ENCODE measurements around the gene DIPK1C. TPM values are rescaled to one million over a fixed set of nuclear protein-coding genes. Genes with fewer than 3 reads are reported as not detected.

Gene DIPK1C
- total RNA-seq, 2 experiments from 2014 or later: not detected

- Mint-ChIP-seq H3K27ac (no peak overlapping the region), H3K4me1 (ENCODE audit: low read depth) (peaks cover 6% of the 10 kb centered on the region), H3K9me3 (no peaks in the 10 kb centered on the region), H3K4me3 (no peak overlapping the region), H3K27me3 (no peaks in the 10 kb centered on the region), H3K36me3 (ENCODE audit: low read depth) (no peaks in the 10 kb centered on the region)
- DNase-seq: no peak
- CTCF ChIA-PET: interaction anchor here (0.8 to 1.0 kb wide), 2 partner anchors 12 to 153 kb away, joined by 3 to 4 read pairs; no protein-coding TSS in a partner anchor
- ATAC-seq: no peak
- no peak for TF ChIP-seq CTCF (IDR thresholded peaks at IDR 0.05)
- intact Hi-C loops (cut with micrococcal nuclease): no loop called here
- POLR2A ChIA-PET: interaction anchor here (0.8 to 1.5 kb wide), 2 partner anchors 21 to 94 kb away, joined by 3 to 4 read pairs; no protein-coding TSS in a partner anchor
Measured at GRCh38 chr18:74399091-74399887, 57.8 kb downstream of the DIPK1C start.

DNA sequence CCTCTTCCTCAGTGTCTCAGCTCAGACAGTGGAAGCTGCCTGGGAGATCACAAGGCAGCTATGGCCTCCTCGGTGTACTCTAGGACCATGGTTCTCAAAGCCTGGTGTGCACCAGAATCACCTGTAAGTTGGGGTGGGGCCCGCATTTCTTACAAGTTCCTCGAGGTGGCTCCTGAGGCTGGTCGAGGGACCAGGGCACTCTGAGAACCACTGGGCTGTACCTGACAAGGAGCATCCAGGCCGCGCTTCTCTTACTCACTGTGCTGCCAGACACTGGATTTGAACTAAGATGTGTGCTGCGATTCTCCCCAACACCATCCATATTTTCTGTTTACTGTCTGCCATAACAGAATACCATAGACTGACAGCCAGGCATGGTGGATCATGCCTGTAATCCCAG lies 59.5 kb downstream of the DIPK1C start:
- Mint-ChIP-seq H3K4me1 (ENCODE audit: low read depth) (peaks cover 6% of the 10 kb centered on the region), H3K9me3 (no peaks in the 10 kb centered on the region), H3K27ac (no peak overlapping the region), H3K4me3 (no peak overlapping the region), H3K36me3 (ENCODE audit: low read depth) (no peaks in the 10 kb centered on the region), H3K27me3 (no peaks in the 10 kb centered on the region)
- CTCF ChIA-PET: no interaction called here
- no peak for DNase-seq
- POLR2A ChIA-PET: no interaction called here
- ATAC-seq: no peak
- intact Hi-C loops (cut with micrococcal nuclease): no loop called here
- no peak for TF ChIP-seq CTCF (IDR thresholded peaks at IDR 0.05)

GRCh38 chr18:74396171-74397169 lies 60.6 kb downstream of the DIPK1C start:
- no peak for TF ChIP-seq CTCF (IDR thresholded peaks at IDR 0.05)
- Mint-ChIP-seq H3K27me3 (no peaks in the 10 kb centered on the region), H3K4me3 (no peak overlapping the region), H3K4me1 (ENCODE audit: low read depth) (peaks cover 6% of the 10 kb centered on the region), H3K27ac (no peak overlapping the region), H3K36me3 (ENCODE audit: low read depth) (no peaks in the 10 kb centered on the region), H3K9me3 (no peaks in the 10 kb centered on the region)
- POLR2A ChIA-PET: interaction anchor here (0.6 kb wide), 1 partner anchor 250 kb away, joined by 3 read pairs; no protein-coding TSS in a partner anchor
- intact Hi-C loops (cut with micrococcal nuclease): no loop called here
- DNase-seq (no peak), ATAC-seq (no peak)
- CTCF ChIA-PET: no interaction called here

- ChIA-PET POLR2A (no interaction called here), CTCF (no interaction called here)
- Mint-ChIP-seq H3K9me3 (no peaks in the 10 kb centered on the region), H3K27me3 (no peaks in the 10 kb centered on the region), H3K27ac (no peak overlapping the region), H3K4me1 (ENCODE audit: low read depth) (peaks cover 7% of the 10 kb centered on the region), H3K36me3 (ENCODE audit: low read depth) (no peaks in the 10 kb centered on the region), H3K4me3 (no peak overlapping the region)
- intact Hi-C loops (cut with micrococcal nuclease): no loop called here
- ATAC-seq (no peak), DNase-seq (no peak)
- TF ChIP-seq CTCF (IDR thresholded peaks at IDR 0.05): no peak
Measured at GRCh38 chr18:74395648-74396154, 61.4 kb downstream of the DIPK1C start.

All from activated CD8-positive, alpha-beta T cell treated with anti-CD3 and anti-CD28 coated beads for 36 hours (primary cell).